T-helper 2 cell treated with Interferon-gamma antibody and Interleukin-4, amounts not matched to agents 5 μg/mL and 100 μg/mL, for 36 hours (primary cell): ENCODE measurements around the gene AZIN2.
"Not testable (repeated sequence)": the region's sequence is repeated elsewhere in the genome, so short reads cannot be mapped to it uniquely, and the experiment has no call there.

Experiments
- DNase-seq: peaks from one replicate; pipeline ENCODE4 v3.0.0; 2021; ENCODE audit warnings: low spot score
- H3K27ac Mint-ChIP-seq: one replicate; pipeline ENCODE4 v1.8.0; 2021; ENCODE audit warnings: mild to moderate bottlenecking, mixed read lengths
- H3K27me3 Mint-ChIP-seq: one replicate; pipeline ENCODE4 v1.8.0; 2021; ENCODE audit warnings: low read depth, mixed read lengths
- H3K36me3 Mint-ChIP-seq: one replicate; pipeline ENCODE4 v1.8.0; 2021; ENCODE audit warnings: low read depth, mixed read lengths
- H3K4me1 Mint-ChIP-seq: one replicate; pipeline ENCODE4 v1.8.0; 2021; ENCODE audit warnings: low read depth, mixed read lengths
- H3K4me3 Mint-ChIP-seq: one replicate; pipeline ENCODE4 v1.8.0; 2022; ENCODE audit warnings: mild to moderate bottlenecking, moderate library complexity, mixed read lengths
- H3K9me3 Mint-ChIP-seq: one replicate; pipeline ENCODE4 v1.8.0; 2021; ENCODE audit warnings: mixed read lengths

The AZIN2 gene

DNA sequence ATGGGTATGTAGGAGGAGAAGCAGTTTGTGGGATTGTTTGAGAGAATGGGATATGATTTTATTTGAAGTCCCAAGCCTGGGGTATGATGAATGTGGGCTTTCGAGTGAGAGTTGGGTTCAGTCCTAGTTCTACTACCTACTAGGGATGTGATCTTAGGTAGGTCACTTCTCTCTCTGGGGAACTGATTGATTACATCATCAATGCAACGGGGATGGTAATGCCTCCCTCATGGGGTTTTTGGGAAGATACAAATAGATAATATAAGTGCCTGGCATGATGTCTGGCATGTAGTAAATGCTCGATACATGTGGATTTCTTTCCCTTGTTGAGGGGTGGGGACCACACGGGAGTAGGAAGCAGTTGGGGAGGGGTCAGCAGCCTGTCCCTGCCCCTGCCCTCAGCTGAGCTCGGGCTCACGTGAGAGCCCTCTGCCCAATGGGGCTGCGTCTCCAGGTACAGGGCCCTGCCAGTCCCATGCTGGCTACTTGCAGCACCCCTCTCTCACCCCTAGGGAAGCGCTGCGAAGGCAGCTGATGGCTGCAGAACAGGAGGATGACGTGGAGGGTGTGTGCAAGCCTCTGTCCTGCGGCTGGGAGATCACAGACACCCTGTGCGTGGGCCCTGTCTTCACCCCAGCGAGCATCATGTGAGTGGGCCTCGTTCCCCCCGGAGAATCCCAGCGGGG, 38.7 kb downstream of the AZIN2 start:
- Mint-ChIP-seq H3K4me3 (no peak overlapping the region), H3K4me1 (peaks cover 5% of the 10 kb centered on the region), H3K36me3 (peaks cover 3% of the 10 kb centered on the region), H3K27me3 (peaks cover 3% of the 10 kb centered on the region), H3K9me3 (no peaks in the 10 kb centered on the region), H3K27ac (no peak overlapping the region)
- DNase-seq = no peak

DNA sequence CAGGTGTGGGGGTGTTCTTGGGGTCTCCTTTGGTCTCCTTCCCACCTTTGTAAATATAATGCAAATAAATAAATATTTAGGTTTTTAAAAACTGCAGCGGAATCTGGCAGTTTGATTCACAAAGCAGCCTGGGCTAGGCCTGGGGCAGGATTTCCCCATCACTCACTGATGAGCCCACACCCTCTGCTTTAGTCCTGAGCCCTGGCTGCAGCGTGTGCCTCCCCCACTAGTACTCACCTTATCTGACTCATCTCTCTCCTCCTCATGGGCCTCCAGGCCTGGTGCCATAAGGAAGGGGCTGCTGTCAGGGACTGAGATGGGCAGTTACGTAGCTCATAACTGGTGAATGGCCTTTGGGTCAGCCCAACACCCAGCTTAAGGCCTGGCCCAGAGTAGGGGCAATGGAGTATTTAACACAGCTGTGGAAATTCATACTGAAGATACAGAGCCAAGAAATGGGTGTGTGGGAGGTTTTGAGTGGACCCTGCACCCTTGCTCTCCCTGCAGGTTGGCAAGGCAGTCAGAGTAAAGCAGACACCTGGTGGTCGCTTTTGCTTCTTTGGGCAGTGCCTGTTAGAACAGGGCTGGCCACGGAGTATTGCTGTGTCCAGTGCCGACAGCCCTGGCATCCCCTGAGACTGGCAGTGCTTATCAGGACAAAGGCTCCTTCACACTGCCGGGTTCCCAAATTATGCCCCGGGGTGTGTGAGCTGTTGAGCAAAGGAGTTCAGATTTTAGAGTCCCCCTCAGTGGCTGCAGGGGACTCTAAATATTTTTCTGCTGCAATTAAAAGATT, 39.7 kb downstream of the AZIN2 start:
- Mint-ChIP-seq H3K4me3 (no peak overlapping the region), H3K36me3 (peaks cover 13% of the 10 kb centered on the region), H3K27me3 (no peaks in the 10 kb centered on the region), H3K9me3 (no peaks in the 10 kb centered on the region), H3K27ac (no peak overlapping the region), H3K4me1 (peaks cover 9% of the 10 kb centered on the region)
- no peak for DNase-seq

DNA sequence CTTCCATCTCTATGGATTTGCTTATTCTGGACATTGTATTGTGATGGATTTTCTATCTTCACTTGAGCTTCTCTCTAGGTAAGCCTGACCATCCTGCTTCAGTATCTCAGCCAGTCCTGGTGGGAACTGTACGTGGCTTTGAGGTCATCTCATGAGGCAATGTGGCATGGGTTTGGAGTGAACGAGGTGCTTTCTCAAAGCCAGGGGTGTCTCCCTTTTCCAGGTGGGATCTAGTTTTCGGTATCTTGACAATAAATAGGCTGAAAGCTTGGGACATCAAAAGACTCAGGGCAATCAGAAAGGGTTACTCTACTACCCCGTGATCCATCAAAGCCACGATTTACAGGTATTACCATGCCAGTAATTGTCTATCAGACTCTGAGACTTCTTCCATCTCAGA, 40.8 kb downstream of the AZIN2 start:
- H3K9me3 Mint-ChIP-seq = no peaks in the 10 kb centered on the region
- H3K4me3 Mint-ChIP-seq = no peak overlapping the region
- H3K27me3 Mint-ChIP-seq = no peaks in the 10 kb centered on the region
- H3K36me3 Mint-ChIP-seq = peaks cover 18% of the 10 kb centered on the region
- no peak overlapping the region for H3K27ac Mint-ChIP-seq
- DNase-seq = no peak
- peaks cover 13% of the 10 kb centered on the region for H3K4me1 Mint-ChIP-seq

DNA sequence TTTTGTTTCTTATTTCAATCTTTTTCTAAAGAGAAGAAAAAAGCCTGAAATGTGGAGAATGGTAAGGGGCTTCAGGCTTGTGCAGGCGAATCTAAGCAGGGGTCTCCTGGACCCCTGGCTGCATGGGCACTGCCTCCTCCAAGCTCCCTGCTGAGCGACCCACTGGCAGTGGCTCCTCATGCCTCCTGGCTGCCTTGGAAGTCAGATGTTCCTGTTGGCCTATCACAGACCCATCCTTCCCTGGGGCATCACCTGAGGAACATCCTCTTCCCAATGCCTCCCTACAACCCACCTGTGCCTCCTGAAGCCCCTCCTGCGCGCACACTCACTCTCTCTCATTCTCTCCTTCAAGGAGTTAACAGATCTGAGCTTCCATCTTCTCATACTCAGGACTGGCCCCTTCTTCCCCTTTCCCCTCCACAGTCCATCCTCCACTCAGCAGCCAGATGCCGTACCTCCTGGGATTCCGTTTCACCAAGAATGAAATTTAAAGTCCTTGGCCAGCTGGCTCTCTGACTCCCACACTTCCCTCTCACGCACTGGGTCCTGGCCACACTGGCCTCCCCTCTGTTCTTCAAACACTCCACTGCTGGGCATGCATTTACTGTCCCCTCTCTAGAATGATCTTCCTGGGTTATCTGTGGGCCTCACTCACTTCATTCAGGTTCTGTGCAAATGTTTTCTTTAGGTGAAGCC, 41.7 kb downstream of the AZIN2 start:
- H3K36me3 Mint-ChIP-seq = peaks cover 22% of the 10 kb centered on the region
- H3K4me3 Mint-ChIP-seq = no peak overlapping the region
- DNase-seq = no peak
- no peaks in the 10 kb centered on the region for H3K9me3 Mint-ChIP-seq
- no peak overlapping the region for H3K27ac Mint-ChIP-seq
- no peaks in the 10 kb centered on the region for H3K27me3 Mint-ChIP-seq
- peaks cover 15% of the 10 kb centered on the region for H3K4me1 Mint-ChIP-seq

DNA sequence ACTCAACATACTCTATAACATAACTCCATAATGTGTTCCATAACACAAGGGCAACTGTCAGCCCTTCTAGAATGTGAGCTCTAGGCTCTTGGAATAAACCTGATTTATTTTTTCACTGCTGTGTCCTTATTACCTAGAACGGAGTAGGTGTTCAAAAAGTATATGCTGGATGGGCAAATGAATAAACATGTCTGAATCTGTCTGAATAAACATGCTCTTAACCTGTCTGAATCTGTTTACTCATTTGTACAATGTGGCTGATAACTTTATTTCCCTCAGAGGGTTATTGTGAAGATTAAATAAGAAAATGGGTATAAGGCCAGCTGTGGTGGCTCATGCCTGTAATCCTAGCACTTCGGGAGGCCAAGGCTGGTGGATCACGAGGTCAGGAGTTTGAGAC, 42.3 kb downstream of the AZIN2 start:
- peaks cover 18% of the 10 kb centered on the region for H3K4me1 Mint-ChIP-seq
- no peaks in the 10 kb centered on the region for H3K9me3 Mint-ChIP-seq
- H3K4me3 Mint-ChIP-seq = no peak overlapping the region
- no peaks in the 10 kb centered on the region for H3K27me3 Mint-ChIP-seq
- no peak overlapping the region for H3K27ac Mint-ChIP-seq
- peaks cover 22% of the 10 kb centered on the region for H3K36me3 Mint-ChIP-seq
- no peak for DNase-seq

DNA sequence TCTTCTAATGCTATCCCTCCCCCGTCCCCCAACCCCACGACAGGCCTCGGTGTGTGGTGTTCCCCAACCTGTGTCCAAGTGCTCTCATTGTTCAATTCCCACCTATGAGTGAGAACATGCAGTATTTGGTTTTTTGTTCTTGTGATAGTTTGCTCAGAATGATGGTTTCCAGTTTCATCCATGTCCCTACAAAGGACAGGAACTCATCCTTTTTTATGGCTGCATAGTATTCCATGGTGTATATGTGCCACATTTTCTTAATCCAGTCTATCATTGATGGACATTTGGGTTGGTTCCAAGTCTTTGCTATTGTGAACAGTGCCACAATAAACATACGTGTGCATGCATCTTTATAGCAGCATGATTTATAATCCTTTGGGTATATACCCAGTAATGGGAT, 43.7 kb downstream of the AZIN2 start:
- not testable (repeated sequence) for H3K9me3 Mint-ChIP-seq, H3K27me3 Mint-ChIP-seq, H3K27ac Mint-ChIP-seq, H3K4me3 Mint-ChIP-seq, DNase-seq
- H3K36me3 Mint-ChIP-seq = peaks cover 28% of the 10 kb centered on the region
- H3K4me1 Mint-ChIP-seq = peaks cover 31% of the 10 kb centered on the region

DNA sequence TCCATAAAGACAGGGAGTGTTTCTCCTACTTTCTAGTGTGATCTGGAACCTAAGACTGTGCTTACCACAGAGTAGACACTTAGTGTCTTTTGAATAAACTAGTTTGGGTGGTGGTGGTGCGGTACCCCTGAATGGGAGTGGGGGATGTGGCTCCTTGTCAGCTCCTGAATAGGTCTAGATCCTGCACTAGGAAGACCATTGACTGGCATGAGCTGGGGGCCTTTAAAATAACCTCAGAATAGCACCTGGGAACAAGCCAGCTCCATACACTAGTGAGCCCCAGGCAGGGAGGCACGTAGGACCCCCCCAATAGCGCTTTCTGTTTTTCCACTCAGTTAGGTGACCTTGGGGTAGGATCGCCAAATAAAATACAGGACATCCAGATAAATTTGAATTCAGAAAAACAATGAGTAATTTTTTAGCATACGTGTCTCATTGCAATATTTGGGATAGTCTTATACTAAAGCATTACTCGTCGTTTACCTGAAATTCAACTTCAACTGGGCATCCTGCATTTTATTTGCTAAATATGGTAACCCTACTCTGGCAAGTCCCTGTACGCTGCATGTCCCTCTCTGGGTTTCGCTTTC, 45.6 kb downstream of the AZIN2 start:
- no peaks in the 10 kb centered on the region for H3K27me3 Mint-ChIP-seq
- H3K4me3 Mint-ChIP-seq = peak overlapping the region; percentile 96
- H3K9me3 Mint-ChIP-seq = no peaks in the 10 kb centered on the region
- H3K4me1 Mint-ChIP-seq = peaks cover 43% of the 10 kb centered on the region
- DNase-seq = no peak
- H3K36me3 Mint-ChIP-seq = peaks cover 31% of the 10 kb centered on the region
- H3K27ac Mint-ChIP-seq = peak overlapping the region; percentile 96

DNA sequence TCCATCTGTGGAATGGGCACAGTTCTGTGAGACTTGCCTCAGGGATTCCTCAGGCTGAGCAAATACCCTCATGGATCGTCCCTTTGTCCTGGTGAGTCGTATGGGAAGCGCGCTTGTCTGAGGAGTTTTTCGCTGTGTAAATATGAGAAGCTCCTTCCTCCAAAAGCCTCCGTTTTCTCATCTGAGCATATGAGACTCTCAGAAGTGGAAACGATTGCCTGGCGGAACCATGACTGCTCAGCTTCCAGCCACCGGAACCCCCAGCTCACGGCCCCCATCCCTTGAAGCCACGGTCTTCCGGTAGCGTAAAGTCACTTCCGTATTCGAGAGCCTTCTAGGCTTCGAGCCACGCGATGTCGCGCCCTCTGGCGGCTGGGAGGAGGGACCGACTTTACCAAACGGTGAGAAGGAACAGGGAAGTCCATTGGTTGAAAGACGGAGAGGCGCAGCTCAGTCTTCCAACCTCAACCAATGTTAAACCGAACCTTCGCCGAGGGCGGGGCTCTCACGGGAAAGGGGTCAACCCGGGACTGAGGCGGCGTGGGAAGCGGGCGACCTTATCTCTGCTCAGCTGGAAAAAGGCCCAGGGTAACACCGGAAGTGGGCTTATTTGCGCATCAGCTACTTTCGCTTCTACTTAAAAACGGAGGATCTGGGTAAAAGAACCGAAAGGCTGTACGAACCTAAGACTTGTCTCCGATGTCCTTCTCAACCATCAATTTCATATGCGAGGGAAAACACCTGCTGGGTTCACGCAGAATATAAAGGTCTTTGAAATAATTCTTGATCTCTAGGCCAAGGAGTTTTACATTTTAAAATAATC, 46.3 kb downstream of the AZIN2 start:
- Mint-ChIP-seq H3K27ac (peak overlapping the region; percentile 96), H3K27me3 (no peaks in the 10 kb centered on the region)

DNA sequence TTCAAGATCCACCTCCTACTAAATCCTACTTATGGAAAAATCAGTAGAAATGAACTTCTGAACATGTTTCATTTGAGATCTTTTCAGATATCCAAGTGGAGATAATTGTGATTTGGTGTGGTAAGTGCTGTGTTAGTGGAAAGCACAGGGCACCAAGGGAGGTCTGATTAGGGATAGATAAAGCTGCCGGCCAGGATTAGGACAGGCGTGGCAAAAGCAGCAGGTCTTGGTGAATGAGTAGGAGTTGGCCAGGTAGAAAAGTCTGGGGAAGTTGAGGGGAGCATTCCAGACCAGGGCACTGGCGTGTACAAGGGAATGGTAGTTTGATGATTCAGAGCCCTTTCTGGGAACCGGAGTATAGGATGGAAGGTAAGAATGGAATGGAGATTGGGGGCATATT, 47.8 kb downstream of the AZIN2 start:
- Mint-ChIP-seq H3K27ac (peak overlapping the region; percentile 96), H3K4me1 (peaks cover 45% of the 10 kb centered on the region), H3K36me3 (peaks cover 31% of the 10 kb centered on the region), H3K4me3 (peak overlapping the region; percentile 96), H3K9me3 (no peaks in the 10 kb centered on the region), H3K27me3 (no peaks in the 10 kb centered on the region)
- no peak for DNase-seq

More for the DNA sequence above, 46.3 kb downstream of the AZIN2 start:
- DNase-seq = peak; percentile 100
- peak overlapping the region; percentile 96 for H3K4me3 Mint-ChIP-seq
- H3K36me3 Mint-ChIP-seq = peaks cover 31% of the 10 kb centered on the region
- H3K9me3 Mint-ChIP-seq = no peaks in the 10 kb centered on the region
- H3K4me1 Mint-ChIP-seq = peaks cover 44% of the 10 kb centered on the region

DNA sequence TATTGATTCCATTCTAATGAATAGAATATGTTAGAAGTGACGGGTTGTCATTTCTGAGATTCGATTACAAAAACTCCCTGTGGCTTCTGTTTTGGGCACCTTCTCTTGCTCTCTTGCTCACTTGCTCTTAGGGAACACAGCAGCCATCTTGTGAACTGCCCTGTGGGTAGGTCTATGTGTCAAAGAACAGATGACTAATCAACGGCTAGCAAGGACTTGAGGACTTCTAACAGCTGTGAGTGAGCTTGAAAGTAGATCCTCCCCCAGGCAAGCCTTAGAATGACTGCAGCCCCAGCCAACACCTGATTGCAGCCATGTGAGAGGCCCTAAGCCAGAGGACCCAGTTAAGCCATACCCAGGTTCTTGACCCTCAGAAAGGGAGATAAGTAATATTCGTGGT, 49.3 kb downstream of the AZIN2 start:
- DNase-seq = peak; percentile 55
- Mint-ChIP-seq H3K4me1 (peaks cover 45% of the 10 kb centered on the region), H3K9me3 (no peaks in the 10 kb centered on the region), H3K27me3 (no peaks in the 10 kb centered on the region), H3K36me3 (peaks cover 22% of the 10 kb centered on the region), H3K4me3 (peak overlapping the region; percentile 9), H3K27ac (peak overlapping the region; percentile 1)

DNA sequence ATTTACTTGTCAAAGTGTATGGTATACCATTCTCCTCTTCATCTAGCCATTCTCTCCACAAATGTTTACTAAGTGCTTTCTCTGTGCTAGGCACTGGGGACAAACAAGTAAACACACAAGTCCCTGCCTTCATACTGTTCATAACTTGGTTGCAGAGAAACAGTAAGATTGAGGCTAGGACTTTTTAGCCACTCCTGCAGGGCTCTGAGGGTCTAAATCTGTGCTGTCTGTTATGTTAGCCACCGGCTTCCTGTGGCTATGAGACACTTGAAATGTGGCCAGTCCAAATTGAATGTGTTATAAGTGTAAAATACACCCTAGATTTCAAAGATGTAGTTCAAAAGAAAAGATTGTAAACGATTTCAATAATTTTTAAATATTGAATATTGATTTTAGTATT, 50.2 kb downstream of the AZIN2 start:
- Mint-ChIP-seq H3K4me1 (peaks cover 38% of the 10 kb centered on the region), H3K9me3 (no peaks in the 10 kb centered on the region), H3K27ac (no peak overlapping the region), H3K27me3 (no peaks in the 10 kb centered on the region), H3K4me3 (no peak overlapping the region), H3K36me3 (peaks cover 13% of the 10 kb centered on the region)
- no peak for DNase-seq

DNA sequence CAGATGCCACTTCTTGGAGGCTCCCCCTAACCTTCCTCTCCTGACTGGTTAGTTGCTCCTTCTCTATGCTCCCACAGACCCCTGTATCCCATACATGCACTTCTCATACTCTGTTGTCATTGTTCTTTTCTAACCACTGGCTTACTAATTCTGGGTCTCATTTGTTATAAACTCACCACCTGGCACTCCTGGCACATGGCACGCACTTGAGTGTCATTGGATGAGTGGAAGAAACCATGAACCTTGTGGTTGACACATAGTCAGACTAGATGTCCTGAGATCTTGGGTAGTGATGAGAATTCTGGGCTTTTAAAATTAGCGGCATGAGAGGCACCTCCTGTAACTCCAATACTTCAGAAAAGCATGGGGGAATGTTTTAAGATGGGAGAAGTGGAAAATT, 51.6 kb downstream of the AZIN2 start:
- no peaks in the 10 kb centered on the region for H3K9me3 Mint-ChIP-seq
- no peak overlapping the region for H3K27ac Mint-ChIP-seq
- peaks cover 9% of the 10 kb centered on the region for H3K36me3 Mint-ChIP-seq
- no peak for DNase-seq
- H3K4me3 Mint-ChIP-seq = no peak overlapping the region
- no peaks in the 10 kb centered on the region for H3K27me3 Mint-ChIP-seq
- peaks cover 37% of the 10 kb centered on the region for H3K4me1 Mint-ChIP-seq

DNA sequence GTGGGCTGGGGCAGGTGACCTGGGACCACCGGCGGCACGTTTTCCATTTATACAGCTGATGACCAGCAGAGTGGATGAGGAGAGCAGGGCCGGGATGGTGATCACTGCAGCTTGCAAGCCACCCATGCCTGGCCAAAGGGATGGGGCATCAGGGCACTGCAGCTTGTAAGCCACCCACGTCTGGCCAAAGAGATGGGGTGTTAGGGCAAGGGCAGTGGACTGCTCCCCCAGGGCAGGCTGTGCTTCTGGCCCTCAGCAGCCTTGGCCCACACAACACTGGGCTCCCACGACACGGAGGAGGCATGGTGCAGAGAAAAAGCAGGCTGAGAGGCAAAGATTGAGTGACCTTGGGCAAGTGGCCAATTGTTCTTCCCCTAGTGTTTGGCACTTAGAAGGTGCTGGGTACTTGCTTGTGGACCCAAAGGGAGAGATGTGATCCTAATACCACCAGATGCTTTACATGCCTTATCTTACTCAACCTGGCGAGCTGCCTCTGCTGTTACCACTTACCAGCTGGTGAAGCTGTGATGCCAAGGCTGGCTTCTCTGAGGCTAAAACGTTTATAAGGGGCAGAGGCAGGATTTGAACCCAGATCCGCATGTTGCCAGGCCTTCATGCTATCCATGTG, 52.6 kb downstream of the AZIN2 start:
- Mint-ChIP-seq H3K27me3 (no peaks in the 10 kb centered on the region), H3K9me3 (no peaks in the 10 kb centered on the region), H3K36me3 (peaks cover 7% of the 10 kb centered on the region), H3K4me1 (peaks cover 29% of the 10 kb centered on the region), H3K27ac (no peak overlapping the region), H3K4me3 (no peak overlapping the region)
- DNase-seq = no peak
